H1 (cell line): ENCODE measurements around the gene PLA2G4F. TPM values are rescaled to one million over a fixed set of nuclear protein-coding genes. Genes with fewer than 3 reads are reported as not detected.

Source experiments
- CTCF ChIA-PET: fragments of 300-600 bp; sonication (Branson Sonifier 250); formaldehyde crosslinking; loops from one replicate; lab custom pipeline; 2021; ENCODE audit not compliant: partially characterized antibody; lab: Charles Lee
- POLR2A ChIA-PET: fragments of 300-600 bp; sonication (Branson Sonifier 250); formaldehyde crosslinking; loops from one replicate; lab custom pipeline; 2021; ENCODE audit warnings: inconsistent platforms; ENCODE audit not compliant: partially characterized antibody; lab: Charles Lee
- DNase-seq, 2 experiments: peaks; one replicate each; pipeline versions ENCODE4 v3.0.0 to v3.0.0-alpha.2; 2010 to 2022; ENCODE audit warnings: low spot score in 2 of 2, low read depth in 1 of 2, mixed read lengths in 1 of 2
- FAIRE-seq: peaks from 2 replicates; lab custom pipeline; 2011; peaks lifted over from hg19 to GRCh38; lab: Jason Lieb, UNC
- H2AFZ ChIP-seq: 2 replicates; pipeline ENCODE4 v1.8.1; 2012; ENCODE audit warnings: low read length, inconsistent platforms
- H2AK5ac ChIP-seq: 2 replicates; pipeline ENCODE4 v1.6.1; 2013; ENCODE audit warnings: low read depth, low read length
- H2BK120ac ChIP-seq: replicated peaks from 2 replicates; pipeline ENCODE3; 2013; ENCODE audit warnings: low read depth, low read length, inconsistent platforms
- H2BK12ac ChIP-seq: 2 replicates; pipeline ENCODE4 v1.6.1; 2013; ENCODE audit warnings: low read depth, low read length
- H2BK15ac ChIP-seq: 2 replicates; pipeline ENCODE4 v1.6.1; 2013; ENCODE audit warnings: low read length
- H2BK20ac ChIP-seq: 2 replicates; pipeline ENCODE4 v1.6.1; 2013; ENCODE audit warnings: low read length
- H2BK5ac ChIP-seq: 2 replicates; pipeline ENCODE4 v1.6.1; 2013; ENCODE audit warnings: low read depth, low read length
- H3K14ac ChIP-seq: 2 replicates; pipeline ENCODE4 v1.6.1; 2013; ENCODE audit warnings: inconsistent platforms; ENCODE audit not compliant: insufficient read length
- H3K18ac ChIP-seq: 2 replicates; pipeline ENCODE4 v1.6.1; 2013; ENCODE audit warnings: low read length; ENCODE audit errors: extremely low read depth
- H3K23ac ChIP-seq: 2 replicates; pipeline ENCODE4 v1.6.1; 2013; ENCODE audit warnings: inconsistent platforms; ENCODE audit not compliant: insufficient read length
- H3K23me2 ChIP-seq: 2 replicates; pipeline ENCODE4 v1.6.1; 2013; ENCODE audit warnings: low read depth, low read length
- H3K27ac ChIP-seq: 2 replicates; pipeline ENCODE4 v1.6.1; 2011; ENCODE audit warnings: low read depth, low read length, inconsistent platforms
- H3K27me3 ChIP-seq, 4 experiments: replicated peaks in 1 of 4; 1 replicate in 1 of 4; 2 replicates in 3 of 4; pipeline versions ENCODE4 v1.6.1 to v1.8.1; 2011 to 2013; ENCODE audit warnings: low read length in 3 of 4, mild to moderate bottlenecking in 3 of 4, inconsistent platforms in 2 of 4, mixed read lengths in 2 of 4, moderate library complexity in 1 of 4; ENCODE audit not compliant: control insufficient read depth in 3 of 4, insufficient read depth in 3 of 4; ENCODE audit errors: extremely low read depth in 1 of 4
- H3K36me3 ChIP-seq, 4 experiments: 2 replicates each; pipeline versions ENCODE4 v1.6.1 to v1.8.1; 2011 to 2013; ENCODE audit warnings: mild to moderate bottlenecking in 4 of 4, low read length in 3 of 4, moderate library complexity in 2 of 4, control low read depth in 1 of 4, inconsistent platforms in 1 of 4; ENCODE audit not compliant: insufficient read depth in 4 of 4, control insufficient read depth in 2 of 4
- H3K4ac ChIP-seq: replicated peaks from 2 replicates; pipeline ENCODE3; 2013; ENCODE audit warnings: low read length, low read depth, mixed read lengths, inconsistent platforms; ENCODE audit not compliant: insufficient read length
- H3K4me1 ChIP-seq, 4 experiments: replicated peaks in 1 of 4; 1 replicate in 1 of 4; 2 replicates in 3 of 4; pipeline versions ENCODE4 v1.6.1 to v1.8.1; 2011 to 2013; ENCODE audit warnings: low read length in 3 of 4, inconsistent platforms in 2 of 4, mixed read lengths in 1 of 4; ENCODE audit not compliant: insufficient read depth in 4 of 4, control insufficient read depth in 3 of 4
- H3K4me2 ChIP-seq, 2 experiments: 2 replicates each; pipeline versions ENCODE4 v1.6.1 to v1.8.1; 2011 to 2013; ENCODE audit warnings: low read depth in 2 of 2, low read length in 2 of 2, control low read depth in 1 of 2, inconsistent platforms in 1 of 2, mild to moderate bottlenecking in 1 of 2; ENCODE audit not compliant: insufficient read depth in 1 of 2
- H3K4me3 ChIP-seq, 4 experiments: fragments of 200-600, 300-600 bp in 1 of 4; sonication (generic), shearing (Covaris generic), sonication (Bioruptor Twin) in 1 of 4; 2 replicates each; pipeline versions ENCODE4 v1.5.1 to v1.8.1; 2011 to 2016; ENCODE audit warnings: low read length in 4 of 4, low read depth in 3 of 4, control low read depth in 2 of 4, inconsistent platforms in 2 of 4, mild to moderate bottlenecking in 2 of 4, mixed read lengths in 1 of 4, moderate library complexity in 1 of 4; ENCODE audit not compliant: insufficient read depth in 2 of 4; ENCODE audit errors: extremely low read depth in 1 of 4
- H3K56ac ChIP-seq: replicated peaks from 2 replicates; pipeline ENCODE3; 2013; ENCODE audit warnings: low read depth, mild to moderate bottlenecking, mixed read lengths, low read length, inconsistent platforms; ENCODE audit not compliant: insufficient read length
- H3K79me1 ChIP-seq: 2 replicates; pipeline ENCODE4 v1.6.1; 2013; ENCODE audit warnings: low read depth, low read length, control low read depth
- H3K79me2 ChIP-seq, 2 experiments: 2 replicates each; pipeline versions ENCODE4 v1.6.1 to v1.8.1; 2012 to 2013; ENCODE audit warnings: low read length in 2 of 2, mild to moderate bottlenecking in 2 of 2, inconsistent platforms in 1 of 2; ENCODE audit not compliant: insufficient read depth in 2 of 2, control insufficient read depth in 1 of 2
- H3K9ac ChIP-seq, 4 experiments: replicated peaks in 1 of 4; 1 replicate in 1 of 4; 2 replicates in 3 of 4; pipeline versions ENCODE4 v1.6.1 to v1.8.1; 2011 to 2013; ENCODE audit warnings: low read depth in 3 of 4, low read length in 3 of 4, control low read depth in 2 of 4, mild to moderate bottlenecking in 2 of 4, moderate library complexity in 2 of 4, inconsistent platforms in 1 of 4; ENCODE audit errors: extremely low read depth in 1 of 4
- H3K9me3 ChIP-seq, 2 experiments: 2 replicates each; pipeline versions ENCODE4 v1.6.1 to v1.8.1; 2012 to 2013; ENCODE audit warnings: mild to moderate bottlenecking in 2 of 2, moderate library complexity in 2 of 2, control low read depth in 1 of 2, inconsistent platforms in 1 of 2, low read depth in 1 of 2, low read length in 1 of 2, mixed read lengths in 1 of 2; ENCODE audit not compliant: insufficient read depth in 2 of 2
- H4K20me1 ChIP-seq, 2 experiments: replicated peaks in 1 of 2; 2 replicates each; pipeline versions ENCODE3 to v1.8.1; 2011 to 2013; ENCODE audit warnings: inconsistent platforms in 2 of 2, low read length in 2 of 2, mild to moderate bottlenecking in 1 of 2; ENCODE audit not compliant: insufficient read depth in 2 of 2, control insufficient read depth in 1 of 2
- H4K5ac ChIP-seq: 2 replicates; pipeline ENCODE4 v1.6.1; 2013; ENCODE audit warnings: low read length, low read depth, mixed read lengths, inconsistent platforms; ENCODE audit not compliant: insufficient read length
- H4K8ac ChIP-seq: 2 replicates; pipeline ENCODE4 v1.8.0; 2013; ENCODE audit warnings: mild to moderate bottlenecking, moderate library complexity, low read length, inconsistent platforms; ENCODE audit not compliant: insufficient read depth; ENCODE audit errors: extremely low read depth
- H4K91ac ChIP-seq: replicated peaks from 2 replicates; pipeline ENCODE3; 2013; ENCODE audit warnings: low read length, mixed read lengths, inconsistent platforms; ENCODE audit not compliant: insufficient read length
- ASH2L ChIP-seq: fragments of 200-600, 300-600 bp; sonication (generic); IDR thresholded peaks from one replicate; pipeline ENCODE4 v1.7.1; 2017; ENCODE audit warnings: low read length
- BRCA1 ChIP-seq: IDR thresholded peaks from 2 replicates; pipeline ENCODE4 v1.6.1; 2012; ENCODE audit warnings: low read depth, low read length, improper control_type of control experiment
- CEBPB ChIP-seq: IDR thresholded peaks from 2 replicates; pipeline ENCODE4 v1.6.1; 2012; ENCODE audit warnings: low read depth, low read length
- GABPA ChIP-seq: IDR thresholded peaks from 2 replicates; pipeline ENCODE4 v1.6.1; 2011; ENCODE audit warnings: mild to moderate bottlenecking, low read length, moderate library complexity, borderline replicate concordance; ENCODE audit not compliant: insufficient read depth
- KDM1A ChIP-seq: fragments of 200-600, 300-600 bp; sonication (generic); IDR thresholded peaks from 2 replicates; pipeline ENCODE4 v1.7.1; 2016; ENCODE audit warnings: mild to moderate bottlenecking, low read length, borderline replicate concordance
- KDM4A ChIP-seq: IDR thresholded peaks from one replicate; pipeline ENCODE4 v1.7.1; 2012; ENCODE audit warnings: low read depth, mild to moderate bottlenecking, moderate library complexity, low read length, inconsistent platforms; ENCODE audit not compliant: severe bottlenecking
- MAX ChIP-seq: IDR thresholded peaks from 2 replicates; pipeline ENCODE4 v1.6.1; 2012; ENCODE audit warnings: inconsistent platforms
- NANOG ChIP-seq: IDR thresholded peaks from 2 replicates; pipeline ENCODE4 v1.6.1; 2011; ENCODE audit warnings: low read length, low read depth, mild to moderate bottlenecking, inconsistent platforms; ENCODE audit not compliant: insufficient read depth, poor library complexity, severe bottlenecking
- SP2 ChIP-seq: IDR thresholded peaks from 2 replicates; pipeline ENCODE4 v1.6.1; 2012; ENCODE audit warnings: mild to moderate bottlenecking, low read length, inconsistent platforms
- WGBS, 2 experiments: shearing (Covaris generic) in 1 of 2; methylation state at CpG; one replicate each; pipeline versions ENCODE4 v1.1.6 to v1.1.7; 2013 to 2015; ENCODE audit warnings: low lambda C conversion rate in 2 of 2, mixed read lengths in 2 of 2, inconsistent platforms in 1 of 2, low coverage in 1 of 2, missing lambda C conversion rate in 1 of 2; ENCODE audit not compliant: insufficient replicate concordance in 2 of 2, insufficient coverage in 1 of 2, insufficient read length in 1 of 2; ENCODE audit errors: extremely low coverage in 1 of 2, missing lambda C conversion rate in 1 of 2; 5-methylcytosine and 5-hydroxymethylcytosine counted together
- polyA plus RNA-seq, 7 experiments: library from polyadenylated mRNA; depleted of rRNA in 3 of 7; stranded (reverse) in 5 of 7; unstranded in 2 of 7; fragments of >200 nt in 5 of 7; fragments of 200-250 nt in 2 of 7; gene quantifications; 1 replicate in 5 of 7; 2 replicates in 1 of 7; 4 replicates in 1 of 7; pipeline versions ENCODE4 v1.2.1 to v1.2.3, GENCODE V29; 2011 to 2013; ENCODE audit warnings: missing spikeins in 2 of 7, mixed read lengths in 2 of 7
- total RNA-seq: library from RNA; stranded (reverse); fragmentation: NEBNext Ultra II Directional; extraction: Animal tissue kit (Norgen Biotek cat#: 25700); gene quantifications from 2 replicates; pipeline ENCODE4 v1.2.1, GENCODE V29; 2021

The PLA2G4F gene
- total and polyA plus RNA-seq, 2 of the 8 experiments (the other 6 are each of a cell fraction or from before 2014, with no cell fraction given) = not detected

- no peak for TF ChIP-seq CEBPB
- TF ChIP-seq KDM4A = no peak
- TF ChIP-seq BRCA1 = no peak
- TF ChIP-seq SP2 = no peak
- TF ChIP-seq NANOG = no peak
- TF ChIP-seq GABPA = no peak
- TF ChIP-seq KDM1A = no peak
- TF ChIP-seq MAX = no peak
- no peak for TF ChIP-seq ASH2L
- ChIA-PET CTCF (interaction anchor here (0.8 to 1.8 kb wide), 7 partner anchors 7 to 115 kb away, joined by 3 to 12 read pairs (median 4); no protein-coding TSS in a partner anchor), POLR2A (interaction anchor here (0.7 kb wide), 1 partner anchor 8 kb away, joined by 3 read pairs; no protein-coding TSS in a partner anchor)
- Histone ChIP-seq H3K36me3 (no peaks in the 10 kb centered on the region), H3K27me3 (no peaks in the 10 kb centered on the region), H2AK5ac (no peak overlapping the region), H3K4me1 (peaks cover 0 to 3% (median 0%) of the 10 kb centered on the region in 4 experiments; a peak in 1 of 7 replicates), H3K4me2 (no peak overlapping the region), H2BK5ac (no peak overlapping the region), H4K5ac (no peak overlapping the region), H3K23ac (no peak overlapping the region), H2BK120ac (no peak overlapping the region), H3K27ac (no peak overlapping the region), H3K9ac (no peak overlapping the region), H3K56ac (no peak overlapping the region), H4K91ac (no peak overlapping the region), H3K79me2 (no peaks in the 10 kb centered on the region), H3K4ac (peak overlapping the region; percentile 35), H2BK20ac (no peak overlapping the region), H2AFZ (no peak overlapping the region), H4K8ac (no peak overlapping the region), H3K9me3 (no peaks in the 10 kb centered on the region), H3K18ac (no peak overlapping the region), H2BK12ac (no peak overlapping the region), H2BK15ac (no peak overlapping the region), H3K23me2 (no peaks in the 10 kb centered on the region), H3K14ac (no peak overlapping the region), H3K79me1 (no peaks in the 10 kb centered on the region), H3K4me3 (no peak overlapping the region), H4K20me1 (peaks cover 0 to 6% of the 10 kb centered on the region in 2 experiments)
- WGBS, 2 experiments = 89% methylated on average over 8 of the region's 11 CpGs; no CpG with 5 or more reads in 1 of the 2 experiments
- DNase-seq (no peak), FAIRE-seq (no peak)
Measured at GRCh38 chr15:42152921-42153698, 3.3 kb downstream of the PLA2G4F start.
